Measurements from ENCODE around the gene ADAMTS6. TPM values are rescaled to one million over a fixed set of nuclear protein-coding genes. Genes with fewer than 3 reads are reported as not detected.

ADAMTS6 gene
- total RNA-seq, 1 experiment from 2014 or later: 1.2 TPM

- H3K9me3 Mint-ChIP-seq (ENCODE audit: low read depth, unreplicated experiment): no peaks in the 10 kb centered on the region
These were observed 283.1 kb downstream of the ADAMTS6 start for GRCh38 chr5:65198456-65199120.

GRCh38 chr5:65197531-65198455 lies 283.9 kb downstream of the ADAMTS6 start:
- Mint-ChIP-seq H3K9me3 (ENCODE audit: low read depth, unreplicated experiment) (no peaks in the 10 kb centered on the region), H3K36me3 (ENCODE audit: insufficient read depth, unreplicated experiment) (no peaks in the 10 kb centered on the region), H3K27ac (ENCODE audit: unreplicated experiment) (no peak overlapping the region), H3K4me3 (ENCODE audit: low read depth, unreplicated experiment) (no peak overlapping the region), H3K4me1 (ENCODE audit: low read depth, unreplicated experiment) (peaks cover 11% of the 10 kb centered on the region), H3K27me3 (ENCODE audit: unreplicated experiment) (no peaks in the 10 kb centered on the region)
- CTCF ChIA-PET: interaction anchor here (0.6 kb wide), 1 partner anchor 152 kb away, joined by 3 read pairs; no protein-coding TSS in a partner anchor
- intact Hi-C loops (cut with micrococcal nuclease; ENCODE audit: unreplicated experiment): loop anchor here (10.0 kb wide), 1 partner anchor 383 kb away; no protein-coding TSS in a partner anchor
- DNase-seq: no peak
- TF ChIP-seq, protein P1, sequence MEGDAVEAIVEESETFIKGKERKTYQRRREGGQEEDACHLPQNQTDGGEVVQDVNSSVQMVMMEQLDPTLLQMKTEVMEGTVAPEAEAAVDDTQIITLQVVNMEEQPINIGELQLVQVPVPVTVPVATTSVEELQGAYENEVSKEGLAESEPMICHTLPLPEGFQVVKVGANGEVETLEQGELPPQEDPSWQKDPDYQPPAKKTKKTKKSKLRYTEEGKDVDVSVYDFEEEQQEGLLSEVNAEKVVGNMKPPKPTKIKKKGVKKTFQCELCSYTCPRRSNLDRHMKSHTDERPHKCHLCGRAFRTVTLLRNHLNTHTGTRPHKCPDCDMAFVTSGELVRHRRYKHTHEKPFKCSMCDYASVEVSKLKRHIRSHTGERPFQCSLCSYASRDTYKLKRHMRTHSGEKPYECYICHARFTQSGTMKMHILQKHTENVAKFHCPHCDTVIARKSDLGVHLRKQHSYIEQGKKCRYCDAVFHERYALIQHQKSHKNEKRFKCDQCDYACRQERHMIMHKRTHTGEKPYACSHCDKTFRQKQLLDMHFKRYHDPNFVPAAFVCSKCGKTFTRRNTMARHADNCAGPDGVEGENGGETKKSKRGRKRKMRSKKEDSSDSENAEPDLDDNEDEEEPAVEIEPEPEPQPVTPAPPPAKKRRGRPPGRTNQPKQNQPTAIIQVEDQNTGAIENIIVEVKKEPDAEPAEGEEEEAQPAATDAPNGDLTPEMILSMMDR (IDR thresholded peaks at IDR 0.05; ENCODE audit: unreplicated experiment): no peak
- BruUV-seq (replicated peaks): no TSS peak

More at GRCh38 chr5:65198456-65199120, 283.1 kb downstream of the ADAMTS6 start:
- Mint-ChIP-seq H3K4me1 (ENCODE audit: low read depth, unreplicated experiment) (peaks cover 11% of the 10 kb centered on the region), H3K36me3 (ENCODE audit: insufficient read depth, unreplicated experiment) (no peaks in the 10 kb centered on the region), H3K27me3 (ENCODE audit: unreplicated experiment) (no peaks in the 10 kb centered on the region), H3K27ac (ENCODE audit: unreplicated experiment) (no peak overlapping the region), H3K4me3 (ENCODE audit: low read depth, unreplicated experiment) (no peak overlapping the region)
- DNase-seq: peak; percentile 13
- intact Hi-C loops (cut with micrococcal nuclease; ENCODE audit: unreplicated experiment): loop anchor here (10.0 kb wide), 1 partner anchor 384 kb away; no protein-coding TSS in a partner anchor
- no TSS peak for BruUV-seq (replicated peaks)
- CTCF ChIA-PET: interaction anchor here (0.5 to 0.6 kb wide), 2 partner anchors 8 to 152 kb away, joined by 3 to 7 read pairs; no protein-coding TSS in a partner anchor
- TF ChIP-seq, protein P1 (IDR thresholded peaks at IDR 0.05; ENCODE audit: unreplicated experiment): no peak

DNA sequence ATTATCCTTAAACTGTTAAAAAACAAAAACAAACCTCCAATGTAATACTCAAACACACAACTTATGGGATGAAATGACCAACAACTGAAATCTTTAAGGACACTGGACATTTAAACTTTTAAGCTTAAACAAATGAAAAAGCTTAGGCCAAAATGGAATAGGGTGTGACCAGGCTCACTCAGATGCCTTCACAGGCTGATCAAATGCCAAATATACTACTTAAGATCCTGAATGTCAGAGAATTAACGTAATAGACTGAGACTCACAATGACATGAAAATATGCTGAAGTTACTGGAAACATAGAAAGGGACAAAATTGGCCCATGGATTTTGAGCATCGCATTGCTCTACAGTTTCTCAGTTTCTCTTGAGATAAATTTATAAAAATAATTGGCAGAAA lies 286.8 kb downstream of the ADAMTS6 start:
- H3K9me3 Mint-ChIP-seq (ENCODE audit: low read depth, unreplicated experiment): no peaks in the 10 kb centered on the region
- no peaks in the 10 kb centered on the region for H3K36me3 Mint-ChIP-seq (ENCODE audit: insufficient read depth, unreplicated experiment)
- H3K27me3 Mint-ChIP-seq (ENCODE audit: unreplicated experiment): no peaks in the 10 kb centered on the region
- CTCF ChIA-PET: no interaction called here
- intact Hi-C loops (cut with micrococcal nuclease; ENCODE audit: unreplicated experiment): loop anchor here (10.0 kb wide), 1 partner anchor 380 kb away; no protein-coding TSS in a partner anchor
- no peak overlapping the region for H3K27ac Mint-ChIP-seq (ENCODE audit: unreplicated experiment)
- no peak for DNase-seq
- no peak overlapping the region for H3K4me3 Mint-ChIP-seq (ENCODE audit: low read depth, unreplicated experiment)
- TF ChIP-seq, protein P1 (IDR thresholded peaks at IDR 0.05; ENCODE audit: unreplicated experiment): no peak
- peaks cover 11% of the 10 kb centered on the region for H3K4me1 Mint-ChIP-seq (ENCODE audit: low read depth, unreplicated experiment)
- BruUV-seq (replicated peaks): no TSS peak

DNA sequence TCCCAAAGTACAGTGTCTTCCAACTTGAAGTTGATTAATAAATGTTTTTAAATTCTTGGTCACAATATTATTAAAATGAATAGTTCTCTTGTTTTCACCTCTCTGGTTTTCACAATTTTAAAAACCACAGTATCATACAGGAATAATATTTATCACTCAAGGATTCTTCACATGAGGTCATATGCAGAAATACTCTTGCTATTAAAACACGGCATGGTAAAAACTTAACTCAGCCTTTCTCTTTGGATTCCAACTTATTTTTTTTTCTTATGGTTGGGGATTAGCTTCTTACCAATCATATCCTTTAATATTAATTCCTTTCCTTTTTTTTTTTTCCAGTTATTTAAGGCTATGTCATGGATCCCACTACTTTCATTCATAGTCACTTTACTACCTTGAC lies 289.4 kb downstream of the ADAMTS6 start:
- no TSS peak for BruUV-seq (replicated peaks)

More for the DNA sequence above, 289.4 kb downstream of the ADAMTS6 start:
- no peak for DNase-seq
- Mint-ChIP-seq H3K4me3 (ENCODE audit: low read depth, unreplicated experiment) (no peak overlapping the region), H3K36me3 (ENCODE audit: insufficient read depth, unreplicated experiment) (no peaks in the 10 kb centered on the region), H3K4me1 (ENCODE audit: low read depth, unreplicated experiment) (no peaks in the 10 kb centered on the region), H3K9me3 (ENCODE audit: low read depth, unreplicated experiment) (no peaks in the 10 kb centered on the region), H3K27ac (ENCODE audit: unreplicated experiment) (no peak overlapping the region), H3K27me3 (ENCODE audit: unreplicated experiment) (no peaks in the 10 kb centered on the region)
- TF ChIP-seq, protein P1 (IDR thresholded peaks at IDR 0.05; ENCODE audit: unreplicated experiment): no peak
- CTCF ChIA-PET: no interaction called here
- intact Hi-C loops (cut with micrococcal nuclease; ENCODE audit: unreplicated experiment): loop anchor here (10.0 kb wide), 1 partner anchor 378 kb away; no protein-coding TSS in a partner anchor

Data from Calu3 (cell line).